ENCODE measurements around the gene ZNF831.

DNA sequence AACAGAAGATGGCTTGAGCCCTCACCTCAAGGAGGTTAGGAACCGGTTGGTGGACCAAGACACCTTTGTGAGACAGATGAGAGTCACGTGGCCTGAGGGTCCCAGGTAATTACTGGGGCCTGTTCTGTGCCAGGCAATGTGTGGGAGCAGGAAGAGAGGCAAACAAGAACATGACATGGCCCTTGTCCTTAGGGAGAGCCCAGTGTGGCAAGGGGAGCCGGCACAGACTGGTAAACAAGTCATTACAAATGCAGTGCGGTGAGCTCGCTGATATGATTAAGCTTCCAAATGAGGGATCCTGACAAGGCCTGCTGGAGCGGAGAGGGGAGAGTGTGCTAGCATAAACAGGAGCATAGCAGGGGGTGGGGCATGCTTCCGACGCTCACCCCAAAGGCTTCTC lies 55.6 kb downstream of the ZNF831 start:
- TF ChIP-seq POLR2A (IDR thresholded peaks at IDR 0.05), result no peak
- no peak for TF ChIP-seq CTCF (IDR thresholded peaks at IDR 0.05)
- no peak for TF ChIP-seq POLR2AphosphoS5 (IDR thresholded peaks at IDR 0.05)
- no peak for TF ChIP-seq EP300 (IDR thresholded peaks at IDR 0.05; ENCODE audit: low read depth)
